Tibial artery (tissue), 4 donors: Measurements from ENCODE around the gene HRH1.

Experiments used
- DNase-seq, 2 donors: peaks; one replicate each; pipeline ENCODE4 v3.0.0-alpha.2; 2019
- H3K27ac ChIP-seq, 2 donors: fragments of 200-600 bp; sonication (generic) in 1 of 2; 1 replicate in 1 of 2; 2 replicates in 1 of 2; pipeline ENCODE4 v1.5.1; 2018 to 2019; ENCODE audit warnings: mild to moderate bottlenecking in 1 of 2
- H3K27me3 ChIP-seq, 2 donors: fragments of 200-600 bp; sonication (generic) in 1 of 2; one replicate each; pipeline versions ENCODE4 v1.5.1 to v1.6.0; 2016 to 2019
- H3K36me3 ChIP-seq, 3 donors: fragments of 200-600 bp; sonication (generic) in 2 of 3; one replicate each; pipeline ENCODE4 v1.5.1; 2016 to 2019; ENCODE audit warnings: mild to moderate bottlenecking in 2 of 3
- H3K4me1 ChIP-seq, 4 donors: fragments of 200-600 bp; sonication (generic) in 2 of 4; 1 replicate in 3 of 4; 2 replicates in 1 of 4; pipeline ENCODE4 v1.5.1; 2016 to 2019
- H3K4me3 ChIP-seq, 2 donors: fragments of 200-600 bp; sonication (generic) in 1 of 2; 1 replicate in 1 of 2; 2 replicates in 1 of 2; pipeline ENCODE4 v1.5.1; 2018 to 2019; ENCODE audit warnings: mild to moderate bottlenecking in 2 of 2
- H3K9me3 ChIP-seq, 3 donors: fragments of 200-600 bp; sonication (generic) in 1 of 3; one replicate each; pipeline ENCODE4 v1.5.1; 2016 to 2019
- intact Hi-C: fragments of 100-400 bp; cut with DNase I; formaldehyde crosslinking; loops from one replicate; pipeline ENCODE4 v1.15.0; 2023; ENCODE audit warnings: low total_unique reads
- TF ChIP-seq, protein P1 (sequence below), 2 experiments: fragments of 200-600 bp in 1 of 2; fragments of 450-650 bp in 1 of 2; IDR thresholded peaks; one replicate each; pipeline ENCODE4 v1.5.1; 2017 to 2019; ENCODE audit warnings: antibody characterized with exemption in 2 of 2, mild to moderate bottlenecking in 1 of 2, moderate library complexity in 1 of 2

The HRH1 gene

DNA sequence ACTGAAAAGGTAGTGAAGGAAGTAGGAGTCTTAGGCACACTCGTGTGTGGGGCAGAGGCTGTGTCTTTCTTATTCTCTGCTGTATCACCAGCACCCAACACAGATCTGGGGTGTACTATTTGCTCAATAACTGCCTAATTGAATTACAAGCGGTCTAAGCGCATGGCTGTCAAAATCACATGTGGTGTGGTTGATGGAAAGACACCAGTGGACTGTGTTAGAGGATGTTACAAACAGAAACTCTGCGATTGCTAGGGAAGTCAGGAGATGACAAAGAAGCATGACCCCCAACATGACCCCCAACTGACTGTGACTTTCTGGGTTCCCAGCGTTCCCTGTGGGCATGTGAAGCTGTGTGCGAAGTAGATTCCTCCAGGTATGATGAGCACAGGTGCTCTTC, 149.9 kb downstream of the HRH1 start:
- Histone ChIP-seq H3K4me3 (no peak overlapping the region), H3K27me3 (no peaks in the 10 kb centered on the region), H3K9me3 (no peaks in the 10 kb centered on the region), H3K4me1 (peaks cover 0 to 10% (median 0%) of the 10 kb centered on the region in 4 donors), H3K27ac (no peak overlapping the region), H3K36me3 (peaks cover 42 to 74% (median 64%) of the 10 kb centered on the region in 3 donors)
- no peak for DNase-seq
- intact Hi-C loops, result no loop called here
- TF ChIP-seq, protein P1, sequence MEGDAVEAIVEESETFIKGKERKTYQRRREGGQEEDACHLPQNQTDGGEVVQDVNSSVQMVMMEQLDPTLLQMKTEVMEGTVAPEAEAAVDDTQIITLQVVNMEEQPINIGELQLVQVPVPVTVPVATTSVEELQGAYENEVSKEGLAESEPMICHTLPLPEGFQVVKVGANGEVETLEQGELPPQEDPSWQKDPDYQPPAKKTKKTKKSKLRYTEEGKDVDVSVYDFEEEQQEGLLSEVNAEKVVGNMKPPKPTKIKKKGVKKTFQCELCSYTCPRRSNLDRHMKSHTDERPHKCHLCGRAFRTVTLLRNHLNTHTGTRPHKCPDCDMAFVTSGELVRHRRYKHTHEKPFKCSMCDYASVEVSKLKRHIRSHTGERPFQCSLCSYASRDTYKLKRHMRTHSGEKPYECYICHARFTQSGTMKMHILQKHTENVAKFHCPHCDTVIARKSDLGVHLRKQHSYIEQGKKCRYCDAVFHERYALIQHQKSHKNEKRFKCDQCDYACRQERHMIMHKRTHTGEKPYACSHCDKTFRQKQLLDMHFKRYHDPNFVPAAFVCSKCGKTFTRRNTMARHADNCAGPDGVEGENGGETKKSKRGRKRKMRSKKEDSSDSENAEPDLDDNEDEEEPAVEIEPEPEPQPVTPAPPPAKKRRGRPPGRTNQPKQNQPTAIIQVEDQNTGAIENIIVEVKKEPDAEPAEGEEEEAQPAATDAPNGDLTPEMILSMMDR (IDR thresholded peaks at IDR 0.05), result no peak

DNA sequence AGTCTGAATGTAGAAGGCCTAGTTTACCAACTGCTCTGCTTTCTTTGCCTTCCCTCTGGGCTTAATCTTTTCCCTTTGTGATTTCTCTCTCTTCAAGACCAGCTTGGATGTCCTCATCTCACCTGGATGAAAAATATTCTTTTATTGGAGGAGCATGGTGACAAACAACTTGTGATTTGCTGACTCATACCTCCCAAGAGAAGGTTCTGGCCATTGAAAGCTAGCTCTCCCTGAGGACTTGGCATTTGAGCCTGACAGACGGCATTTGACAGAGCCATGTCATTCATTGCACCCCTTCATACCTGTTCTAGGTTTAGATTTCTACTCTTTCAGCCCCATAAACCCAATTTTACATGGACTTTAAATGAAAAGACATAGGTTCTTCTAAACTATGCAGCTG, 151.2 kb downstream of the HRH1 start:
- H3K36me3 ChIP-seq, result peaks cover 46 to 74% (median 63%) of the 10 kb centered on the region in 3 donors
- H3K27me3 ChIP-seq, result no peaks in the 10 kb centered on the region
- no peak overlapping the region for H3K27ac ChIP-seq
- peaks cover 0 to 10% (median 0%) of the 10 kb centered on the region in 4 donors for H3K4me1 ChIP-seq
- intact Hi-C loops, result no loop called here
- no peak for DNase-seq
- H3K4me3 ChIP-seq, result no peak overlapping the region
- TF ChIP-seq, protein P1 (IDR thresholded peaks at IDR 0.05), result no peak
- no peaks in the 10 kb centered on the region for H3K9me3 ChIP-seq

DNA sequence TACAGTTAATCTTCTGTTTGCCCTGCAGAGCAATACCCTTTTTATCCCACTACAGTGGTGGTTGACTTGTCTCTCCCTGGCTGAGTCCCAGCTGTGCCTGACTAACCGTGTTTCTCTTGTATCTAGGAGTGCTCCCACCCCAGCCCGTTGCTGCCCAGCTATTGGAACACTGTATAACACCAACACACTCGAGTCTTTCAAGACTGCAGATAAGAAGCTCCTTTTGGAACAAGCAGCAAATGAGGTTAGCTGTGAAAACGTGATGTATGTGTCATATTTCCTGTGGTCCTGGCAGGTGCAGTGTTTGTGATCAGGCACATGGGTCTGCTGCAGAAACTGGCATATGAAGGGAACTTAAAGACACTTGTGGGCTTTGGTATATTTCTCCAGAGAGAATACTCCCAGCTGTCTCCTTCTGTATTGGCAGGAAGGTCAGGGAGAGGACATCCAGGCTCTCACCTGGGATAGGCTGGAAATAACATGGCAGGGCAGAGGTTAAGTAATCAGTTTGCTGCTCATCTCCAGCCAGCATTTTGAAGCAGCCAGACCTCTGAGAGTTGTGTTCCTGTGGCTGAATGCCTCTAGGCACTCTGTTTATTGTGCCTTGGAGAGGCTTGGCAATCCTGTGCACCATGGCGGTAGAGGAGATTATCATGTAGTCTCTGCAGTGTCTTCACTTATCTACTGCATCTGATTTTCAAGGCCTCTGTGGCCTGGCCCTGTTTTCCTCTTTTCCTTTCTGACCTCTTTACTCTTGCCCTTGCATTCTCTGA, 152.7 kb downstream of the HRH1 start:
- TF ChIP-seq, protein P1 (IDR thresholded peaks at IDR 0.05), result no peak
- Histone ChIP-seq H3K27ac (no peak overlapping the region), H3K4me1 (peaks cover 0 to 10% (median 0%) of the 10 kb centered on the region in 4 donors), H3K4me3 (no peak overlapping the region), H3K36me3 (peaks cover 35 to 69% (median 65%) of the 10 kb centered on the region in 3 donors), H3K27me3 (no peaks in the 10 kb centered on the region), H3K9me3 (no peaks in the 10 kb centered on the region)
- peak in 1 of 2 donors; percentile 30 for DNase-seq
- intact Hi-C loops, result no loop called here

DNA sequence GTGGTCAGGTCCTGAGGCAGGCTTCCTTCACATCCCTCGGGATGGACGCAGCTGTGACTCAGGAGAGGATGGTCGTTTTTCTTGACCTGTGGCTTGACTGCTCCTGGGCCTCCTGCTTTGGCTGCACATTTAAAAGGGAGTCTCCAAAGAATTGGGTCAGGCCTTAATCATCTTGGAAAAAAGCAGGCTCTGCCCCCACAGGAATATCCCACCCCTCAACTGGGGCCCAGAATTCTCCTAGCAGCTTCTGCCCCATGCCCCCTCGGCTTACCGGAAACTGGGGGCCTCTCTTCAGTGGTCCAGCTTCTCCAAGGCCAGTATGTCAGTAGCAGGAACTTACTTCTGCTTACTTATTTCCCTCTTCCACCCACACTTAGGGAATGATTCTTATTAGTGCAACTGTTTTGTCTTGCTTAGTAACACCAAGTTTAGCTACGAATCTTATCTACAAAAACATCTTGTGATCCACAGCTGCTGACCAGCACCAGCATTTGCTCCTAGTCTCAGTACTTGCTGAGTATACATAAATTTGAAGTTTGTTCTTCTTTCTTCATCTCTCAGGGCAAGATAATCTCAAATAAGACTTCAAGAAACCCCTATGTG, 153.6 kb downstream of the HRH1 start:
- no peak overlapping the region for H3K27ac ChIP-seq
- peak in 1 of 2 donors; percentile 27 for DNase-seq

DNA sequence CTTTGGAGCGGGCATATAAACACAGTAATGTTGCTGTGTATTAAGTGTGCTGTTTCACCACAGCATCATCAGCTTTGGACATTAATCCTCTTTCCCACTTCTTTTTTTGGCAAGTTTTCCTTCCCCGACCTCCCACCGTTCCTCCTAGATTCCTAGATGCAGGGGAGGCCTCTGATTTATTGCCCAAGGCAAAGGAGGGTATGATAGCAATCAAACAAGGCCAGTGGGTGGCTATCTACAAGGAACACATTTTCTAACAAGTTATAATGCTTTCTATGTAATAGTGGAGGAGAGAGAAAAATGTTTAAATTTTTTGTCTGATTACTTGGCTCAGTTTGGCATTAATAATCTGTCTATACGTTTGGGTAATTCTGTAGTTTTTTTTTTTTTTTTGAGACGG, 156.0 kb downstream of the HRH1 start:
- no peak overlapping the region for H3K27ac ChIP-seq
- H3K36me3 ChIP-seq, result peaks cover 45 to 82% (median 80%) of the 10 kb centered on the region in 3 donors
- H3K9me3 ChIP-seq, result no peaks in the 10 kb centered on the region
- H3K4me1 ChIP-seq, result peaks cover 0 to 6% (median 0%) of the 10 kb centered on the region in 4 donors
- H3K27me3 ChIP-seq, result no peaks in the 10 kb centered on the region
- no peak overlapping the region for H3K4me3 ChIP-seq
- intact Hi-C loops, result no loop called here
- TF ChIP-seq, protein P1 (IDR thresholded peaks at IDR 0.05), result no peak
- DNase-seq, result no peak

More for the DNA sequence above, 153.6 kb downstream of the HRH1 start:
- Histone ChIP-seq H3K36me3 (peaks cover 36 to 69% (median 62%) of the 10 kb centered on the region in 3 donors), H3K4me3 (no peak overlapping the region), H3K9me3 (no peaks in the 10 kb centered on the region), H3K27me3 (no peaks in the 10 kb centered on the region), H3K4me1 (peaks cover 0 to 10% (median 0%) of the 10 kb centered on the region in 4 donors)
- intact Hi-C loops, result no loop called here
- TF ChIP-seq, protein P1 (IDR thresholded peaks at IDR 0.05), result no peak
